Esophagus squamous epithelium (tissue), 4 donors: Measurements from ENCODE around the gene DNAH8.

Experiments used
- CTCF ChIP-seq, 6 experiments: fragments of 450-650 bp in 4 of 6; fragments of 200-600 bp in 2 of 6; sonication (generic) in 2 of 6; IDR thresholded peaks; one replicate each; pipeline ENCODE4 v1.5.1; 2016 to 2019; ENCODE audit warnings: antibody characterized with exemption in 6 of 6, mild to moderate bottlenecking in 4 of 6, moderate library complexity in 4 of 6
- POLR2A ChIP-seq, 4 donors: fragments of 450-650 bp; IDR thresholded peaks; one replicate each; pipeline ENCODE4 v1.6.1; 2017; ENCODE audit warnings: antibody characterized with exemption in 4 of 4, mild to moderate bottlenecking in 4 of 4, moderate library complexity in 3 of 4

GRCh38 chr6:38996676-38997075 is 281.6 kb downstream of the DNAH8 start:
- TF ChIP-seq CTCF (IDR thresholded peaks at IDR 0.05) (no peak), POLR2A (IDR thresholded peaks at IDR 0.05) (no peak)
